BJ (cell line): ENCODE measurements around the gene SLC7A8. TPM values are rescaled to one million over a fixed set of nuclear protein-coding genes. Genes with fewer than 3 reads are reported as not detected.

Experiments used
- CTCF ChIA-PET: fragments of 350-600 bp; formaldehyde crosslinking; extraction: SDS; loops from one replicate; lab custom pipeline; 2021; ENCODE audit warnings: antibody characterized with exemption, inconsistent platforms; lab: Yijun Ruan, JAX
- POLR2A ChIA-PET: fragments of 300-600 bp; sonication (Branson Sonifier 250); formaldehyde crosslinking; extraction: SDS; loops from one replicate; lab custom pipeline; 2021; ENCODE audit warnings: antibody characterized with exemption; lab: Charles Lee
- DNase-seq: peaks from one replicate; pipeline ENCODE4 v3.0.0-alpha.2; 2011; ENCODE audit warnings: low read depth
- H3K27me3 ChIP-seq: 2 replicates; pipeline ENCODE4 v1.6.0; 2011; ENCODE audit warnings: low read length; ENCODE audit not compliant: control insufficient read depth, insufficient read depth
- H3K36me3 ChIP-seq: 2 replicates; pipeline ENCODE4 v1.5.1; 2011; ENCODE audit warnings: low read length; ENCODE audit not compliant: control insufficient read depth, insufficient read depth
- H3K4me3 ChIP-seq: 2 replicates; pipeline ENCODE4 v1.5.1; 2011; ENCODE audit warnings: low read depth, mild to moderate bottlenecking, control low read depth, low read length
- polyA plus RNA-seq: library from polyadenylated mRNA; depleted of rRNA; stranded (reverse); fragments of >200 nt; gene quantifications from 2 replicates; pipeline ENCODE4 v1.2.3, GENCODE V29; 2011
- TF ChIP-seq, protein P1 (sequence below): IDR thresholded peaks from 2 replicates; pipeline ENCODE4 v1.5.1; 2011; ENCODE audit warnings: low read depth, mild to moderate bottlenecking, control low read depth, inconsistent platforms, low read length, moderate library complexity; ENCODE audit not compliant: insufficient read depth

SLC7A8 gene
- polyA plus RNA-seq, 1 experiment, result 4.6 TPM

DNA sequence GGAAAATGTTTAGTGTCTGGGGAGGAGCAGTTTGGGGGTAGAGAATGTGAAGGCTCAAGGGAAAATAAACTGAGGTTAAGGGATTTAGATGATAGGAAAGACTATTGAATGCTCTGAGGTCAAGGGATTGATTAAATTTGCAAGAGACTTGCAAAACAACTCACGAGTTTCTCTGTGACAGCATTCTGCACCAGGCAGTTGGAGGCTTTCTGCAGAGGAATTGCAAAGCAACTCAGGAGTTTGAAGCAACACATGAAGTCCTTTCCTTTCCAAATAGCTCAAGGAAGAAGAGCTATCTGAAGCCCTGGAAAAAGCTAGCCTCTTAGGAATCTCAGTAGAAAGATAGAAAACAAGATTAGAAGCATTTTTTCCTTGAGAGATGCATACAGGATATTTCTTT is 23.9 kb downstream of the SLC7A8 start:
- TF ChIP-seq, protein P1, sequence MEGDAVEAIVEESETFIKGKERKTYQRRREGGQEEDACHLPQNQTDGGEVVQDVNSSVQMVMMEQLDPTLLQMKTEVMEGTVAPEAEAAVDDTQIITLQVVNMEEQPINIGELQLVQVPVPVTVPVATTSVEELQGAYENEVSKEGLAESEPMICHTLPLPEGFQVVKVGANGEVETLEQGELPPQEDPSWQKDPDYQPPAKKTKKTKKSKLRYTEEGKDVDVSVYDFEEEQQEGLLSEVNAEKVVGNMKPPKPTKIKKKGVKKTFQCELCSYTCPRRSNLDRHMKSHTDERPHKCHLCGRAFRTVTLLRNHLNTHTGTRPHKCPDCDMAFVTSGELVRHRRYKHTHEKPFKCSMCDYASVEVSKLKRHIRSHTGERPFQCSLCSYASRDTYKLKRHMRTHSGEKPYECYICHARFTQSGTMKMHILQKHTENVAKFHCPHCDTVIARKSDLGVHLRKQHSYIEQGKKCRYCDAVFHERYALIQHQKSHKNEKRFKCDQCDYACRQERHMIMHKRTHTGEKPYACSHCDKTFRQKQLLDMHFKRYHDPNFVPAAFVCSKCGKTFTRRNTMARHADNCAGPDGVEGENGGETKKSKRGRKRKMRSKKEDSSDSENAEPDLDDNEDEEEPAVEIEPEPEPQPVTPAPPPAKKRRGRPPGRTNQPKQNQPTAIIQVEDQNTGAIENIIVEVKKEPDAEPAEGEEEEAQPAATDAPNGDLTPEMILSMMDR, result no peak
- Histone ChIP-seq H3K27me3 (no peaks in the 10 kb centered on the region), H3K4me3 (no peak overlapping the region), H3K36me3 (no peaks in the 10 kb centered on the region)
- ChIA-PET CTCF (no interaction called here), POLR2A (no interaction called here)
- DNase-seq, result no peak

DNA sequence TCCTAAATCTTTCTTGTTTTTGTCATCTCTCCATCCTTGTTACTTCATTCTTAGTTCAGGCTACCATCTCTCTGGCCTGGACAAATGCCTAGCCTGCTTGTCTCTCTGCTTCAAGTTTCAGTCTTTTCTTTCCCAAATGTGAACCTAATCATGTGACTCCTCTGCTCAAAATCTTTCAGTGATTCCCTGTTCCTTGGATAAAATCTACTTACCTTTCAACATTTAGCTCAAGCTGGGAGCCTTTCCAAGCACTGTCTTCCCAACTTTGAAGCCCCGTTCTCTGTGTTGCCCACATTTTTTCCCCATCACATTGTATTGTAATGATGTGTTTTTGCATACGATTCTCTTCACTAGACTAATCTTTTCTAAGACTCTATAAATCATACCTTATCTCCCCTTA is 24.7 kb downstream of the SLC7A8 start:
- ChIA-PET POLR2A (no interaction called here), CTCF (no interaction called here)
- no peaks in the 10 kb centered on the region for H3K36me3 ChIP-seq
- H3K27me3 ChIP-seq, result no peaks in the 10 kb centered on the region
- TF ChIP-seq, protein P1, result no peak
- DNase-seq, result no peak
- H3K4me3 ChIP-seq, result no peak overlapping the region

DNA sequence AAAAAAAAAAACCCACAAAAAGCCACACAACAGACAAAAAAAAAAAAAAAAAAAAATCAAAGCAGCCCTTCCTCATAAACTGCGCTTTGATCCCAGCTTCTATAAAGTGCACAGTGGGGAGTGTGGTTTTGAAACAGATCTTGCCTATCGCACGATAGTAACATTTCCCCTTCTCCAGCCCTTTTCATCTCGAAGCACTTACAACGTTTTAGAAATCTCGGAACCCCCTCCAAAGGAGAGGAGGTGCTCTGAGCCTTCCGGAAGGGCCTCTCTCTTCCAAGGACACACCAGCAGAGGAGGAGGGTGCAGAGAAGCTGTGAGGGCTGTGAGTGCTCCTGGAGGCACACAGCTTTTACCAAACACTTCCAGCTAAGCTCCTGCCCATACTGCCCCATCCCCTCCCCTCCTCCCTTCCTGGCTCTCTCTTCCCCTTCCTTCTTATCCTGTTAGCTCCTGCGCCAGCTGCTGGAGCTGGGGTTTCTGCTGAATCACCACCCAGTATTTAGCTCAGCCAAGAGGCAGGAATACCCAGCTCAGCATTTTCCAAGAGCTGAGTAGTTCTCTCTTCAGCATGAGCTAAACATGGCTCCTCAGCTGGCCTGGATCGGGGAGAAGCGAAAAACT is 28.4 kb downstream of the SLC7A8 start:
- H3K4me3 ChIP-seq, result no peak overlapping the region
- no peaks in the 10 kb centered on the region for H3K27me3 ChIP-seq
- TF ChIP-seq, protein P1, result 0 out of 2 replicates have a peak, but pooled peaks have one; percentile 3
- ChIA-PET POLR2A (interaction anchor here (0.6 kb wide), 2 partner anchors 13 to 17 kb away, joined by 3 to 4 read pairs; no protein-coding TSS in a partner anchor), CTCF (interaction anchor here (0.7 to 2.6 kb wide), 3 partner anchors 11 to 34 kb away, joined by 3 to 14 read pairs (median 7); no protein-coding TSS in a partner anchor)
- no peaks in the 10 kb centered on the region for H3K36me3 ChIP-seq
- no peak for DNase-seq

DNA sequence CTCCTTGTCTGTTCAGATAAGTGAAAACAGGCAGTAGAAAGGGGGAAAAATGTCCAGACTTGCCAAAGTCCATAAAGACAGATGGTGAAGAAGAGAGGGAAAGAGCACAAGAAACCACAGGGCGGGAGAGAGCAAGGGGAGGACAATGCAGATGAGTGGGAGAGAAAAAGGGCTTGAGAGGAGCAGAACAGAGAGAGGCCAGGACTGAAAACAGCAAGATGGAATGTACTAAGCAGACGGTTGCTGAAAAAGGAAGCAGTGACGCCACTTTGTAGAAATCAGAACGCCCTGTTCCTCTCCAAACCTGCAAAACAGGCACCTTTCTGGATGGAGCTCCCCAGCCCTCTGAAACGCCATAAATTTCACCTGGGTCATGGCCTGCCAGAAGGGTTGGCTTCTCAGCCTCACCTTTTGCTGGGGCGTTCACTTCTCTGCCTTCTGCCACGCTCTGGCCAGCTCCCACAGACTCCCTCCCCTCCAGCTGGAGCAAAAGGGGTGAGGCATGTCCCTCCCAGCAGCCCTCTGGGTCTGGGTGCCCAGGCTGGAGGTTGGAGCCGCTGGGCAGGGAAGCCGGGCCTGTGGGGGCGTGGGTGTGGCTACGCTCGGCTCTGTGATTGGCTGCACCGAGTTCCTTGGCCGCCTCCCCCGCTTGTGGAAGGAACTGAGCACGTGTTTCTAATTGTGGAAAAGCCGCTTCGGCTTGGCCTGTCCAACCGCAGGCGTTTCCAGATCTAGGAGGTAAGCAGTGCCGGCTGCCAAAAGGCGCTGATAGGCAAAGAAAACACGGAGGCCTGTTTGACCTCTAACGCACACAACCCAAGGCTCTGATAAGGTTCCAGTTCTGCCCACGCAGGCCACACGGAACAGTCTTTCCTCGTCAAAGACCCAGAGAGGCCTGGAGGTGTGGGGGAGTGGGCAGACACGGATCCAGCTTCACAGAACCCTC is 29.3 kb downstream of the SLC7A8 start:
- CTCF ChIA-PET, result interaction anchor here (1.2 to 2.7 kb wide), 3 partner anchors 32 to 33 kb away, joined by 7 to 14 read pairs (median 13); no protein-coding TSS in a partner anchor
- Histone ChIP-seq H3K27me3 (no peaks in the 10 kb centered on the region), H3K36me3 (no peaks in the 10 kb centered on the region), H3K4me3 (peak overlapping the region; percentile 16)
- peak; percentile 66 for DNase-seq
- TF ChIP-seq, protein P1, result no peak
- POLR2A ChIA-PET, result no interaction called here

DNA sequence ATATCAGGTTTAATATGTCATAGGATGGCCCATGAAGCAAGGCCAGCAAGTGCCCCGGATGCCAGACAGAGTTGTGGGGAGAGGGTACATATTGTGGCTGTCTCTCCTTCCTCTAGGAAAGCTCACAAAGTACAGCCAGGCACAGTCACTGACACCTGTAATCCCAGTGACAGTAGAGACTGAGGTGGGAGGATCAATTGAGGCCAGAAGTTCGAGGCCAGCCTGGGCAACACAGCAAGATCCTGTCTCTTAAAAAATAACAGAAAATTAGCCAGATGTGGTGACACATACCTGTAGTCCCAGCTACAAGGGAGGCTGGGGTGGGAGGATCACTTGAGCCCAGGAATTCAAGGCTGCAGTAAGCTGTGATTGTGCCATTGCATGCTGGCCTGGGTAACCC is 32.1 kb downstream of the SLC7A8 start:
- TF ChIP-seq, protein P1, result no peak

More for the DNA sequence above, 32.1 kb downstream of the SLC7A8 start:
- Histone ChIP-seq H3K27me3 (no peaks in the 10 kb centered on the region), H3K4me3 (no peak overlapping the region), H3K36me3 (no peaks in the 10 kb centered on the region)
- ChIA-PET CTCF (interaction anchor here (1.1 to 4.0 kb wide), 7 partner anchors 9 to 36 kb away, joined by 3 to 18 read pairs (median 4); no protein-coding TSS in a partner anchor), POLR2A (no interaction called here)
- DNase-seq, result no peak
